HepG2 (cell line): ENCODE measurements around the gene FBXO24. TPM values are rescaled to one million over a fixed set of nuclear protein-coding genes. Genes with fewer than 3 reads are reported as not detected.

Source experiments
- HNRNPLL ChIP-seq: fragments of 200-400 bp; formaldehyde crosslinking; IDR thresholded peaks from 2 replicates; pipeline ENCODE4 v1.6.1; 2017; ENCODE audit warnings: mild to moderate bottlenecking, low read depth, low read length; ENCODE audit not compliant: poor library complexity, severe bottlenecking
- LCORL ChIP-seq, 2 experiments: fragments of 450-650 bp in 1 of 2; sonication (generic) in 1 of 2; formaldehyde crosslinking in 1 of 2; IDR thresholded peaks; 2 replicates each; pipeline versions ENCODE4 v1.5.0 to v1.6.1; 2017 to 2020; ENCODE audit warnings: antibody characterized with exemption in 1 of 2, missing genetic modification reagents in 1 of 2
- PAX8 ChIP-seq: sonication (generic); formaldehyde crosslinking; IDR thresholded peaks from 2 replicates; pipeline ENCODE4 v1.8.0; 2022; ENCODE audit warnings: mild to moderate bottlenecking, missing genetic modification reagents, borderline replicate concordance
- PHF8 ChIP-seq: sonication (generic); formaldehyde crosslinking; IDR thresholded peaks from 2 replicates; pipeline ENCODE4 v1.5.0; 2020; ENCODE audit warnings: missing genetic modification reagents
- RBM39 ChIP-seq: fragments of 200-400 bp; formaldehyde crosslinking; IDR thresholded peaks from one replicate; pipeline ENCODE4 v1.6.1; 2018; ENCODE audit warnings: antibody characterized with exemption, mild to moderate bottlenecking, low read depth, low read length; ENCODE audit not compliant: poor library complexity, severe bottlenecking
- RFX5 ChIP-seq: IDR thresholded peaks from 2 replicates; pipeline ENCODE4 v1.6.1; 2011; ENCODE audit warnings: low read depth, low read length, improper control_type of control experiment
- TBX3 ChIP-seq: fragments of 450-650 bp; IDR thresholded peaks from 2 replicates; pipeline ENCODE4 v1.6.1; 2017; ENCODE audit warnings: antibody characterized with exemption, mild to moderate bottlenecking, inconsistent platforms, borderline replicate concordance
- ZFP82 ChIP-seq: sonication (generic); formaldehyde crosslinking; IDR thresholded peaks from 2 replicates; pipeline ENCODE4 v1.5.1; 2020; ENCODE audit warnings: mild to moderate bottlenecking, missing genetic modification reagents, borderline replicate concordance
- ZNF329 ChIP-seq: sonication (generic); formaldehyde crosslinking; IDR thresholded peaks from 2 replicates; pipeline ENCODE4 v1.9.0; 2021; ENCODE audit warnings: low read depth, mild to moderate bottlenecking, missing genetic modification reagents
- ZNF615 ChIP-seq: sonication (generic); formaldehyde crosslinking; IDR thresholded peaks from 2 replicates; pipeline ENCODE4 v1.5.0; 2020; ENCODE audit warnings: mild to moderate bottlenecking, missing genetic modification reagents, borderline replicate concordance
- ZNF703 ChIP-seq: sonication (generic); formaldehyde crosslinking; IDR thresholded peaks from 2 replicates; pipeline ENCODE4 v1.5.1; 2020; ENCODE audit warnings: missing genetic modification reagents, mild to moderate bottlenecking, moderate library complexity, borderline replicate concordance
- ZNF792 ChIP-seq: IDR thresholded peaks from 2 replicates; pipeline ENCODE4 v1.6.1; 2016
- polyA plus RNA-seq, 8 experiments: library from polyadenylated mRNA; depleted of rRNA in 3 of 8; stranded (reverse) in 7 of 8; unstranded in 1 of 8; fragments of >200 nt; fragmentation: Illumina TruSeq in 4 of 8; extraction: Trizol in 4 of 8; gene quantifications; 2 replicates each; pipeline versions ENCODE4 v1.2.1 to v1.2.3, GENCODE V29; 2011 to 2016; ENCODE audit warnings: low read depth in 4 of 8, missing spikeins in 1 of 8, mixed read lengths in 1 of 8; ENCODE audit not compliant: insufficient read depth in 1 of 8
- total RNA-seq, 5 experiments: library from RNA; depleted of rRNA; stranded (reverse); fragments of >200 nt; fragmentation: Illumina TruSeq; extraction: Trizol; gene quantifications; 2 replicates each; pipeline ENCODE4 v1.2.3, GENCODE V29; 2016; ENCODE audit warnings: low read depth in 1 of 5
- TF ChIP-seq, protein P1 (sequence below): sonication (generic); formaldehyde crosslinking; IDR thresholded peaks from 2 replicates; pipeline ENCODE4 v1.5.0; 2020; ENCODE audit warnings: missing genetic modification reagents, mild to moderate bottlenecking, borderline replicate concordance
- TF ChIP-seq, protein P2 (sequence below), 2 experiments: fragments of 450-650 bp in 1 of 2; sonication (generic) in 1 of 2; formaldehyde crosslinking; IDR thresholded peaks; 2 replicates each; pipeline versions ENCODE4 v1.5.0 to v1.8.0; 2020 to 2022; ENCODE audit warnings: mild to moderate bottlenecking in 1 of 2, missing genetic modification reagents in 1 of 2
- TF ChIP-seq, protein P3 (sequence below): sonication (generic); formaldehyde crosslinking; IDR thresholded peaks from 2 replicates; pipeline ENCODE4 v1.4.0; 2020; ENCODE audit warnings: missing genetic modification reagents
- TF ChIP-seq, protein P4 (sequence below): sonication (generic); formaldehyde crosslinking; conservative IDR thresholded peaks from 2 replicates; pipeline ENCODE4 v1.8.1; 2023; ENCODE audit warnings: missing genetic modification reagents
- TF ChIP-seq, protein P5 (sequence below): sonication (generic); formaldehyde crosslinking; IDR thresholded peaks from 2 replicates; pipeline ENCODE4 v1.4.0; 2020; ENCODE audit warnings: missing genetic modification reagents
- TF ChIP-seq, protein P6 (sequence below): sonication (generic); formaldehyde crosslinking; IDR thresholded peaks from 2 replicates; pipeline ENCODE4 v1.5.0; 2020; ENCODE audit warnings: missing genetic modification reagents
- TF ChIP-seq, protein P7 (sequence below): sonication (generic); formaldehyde crosslinking; IDR thresholded peaks from 2 replicates; pipeline ENCODE4 v1.5.1; 2020; ENCODE audit warnings: missing genetic modification reagents, mild to moderate bottlenecking, borderline replicate concordance

Gene FBXO24
- total and polyA plus RNA-seq, 2 of the 13 experiments (the other 11 are each of a cell fraction or from before 2014, with no cell fraction given), result 0.20 to 0.55 TPM

DNA sequence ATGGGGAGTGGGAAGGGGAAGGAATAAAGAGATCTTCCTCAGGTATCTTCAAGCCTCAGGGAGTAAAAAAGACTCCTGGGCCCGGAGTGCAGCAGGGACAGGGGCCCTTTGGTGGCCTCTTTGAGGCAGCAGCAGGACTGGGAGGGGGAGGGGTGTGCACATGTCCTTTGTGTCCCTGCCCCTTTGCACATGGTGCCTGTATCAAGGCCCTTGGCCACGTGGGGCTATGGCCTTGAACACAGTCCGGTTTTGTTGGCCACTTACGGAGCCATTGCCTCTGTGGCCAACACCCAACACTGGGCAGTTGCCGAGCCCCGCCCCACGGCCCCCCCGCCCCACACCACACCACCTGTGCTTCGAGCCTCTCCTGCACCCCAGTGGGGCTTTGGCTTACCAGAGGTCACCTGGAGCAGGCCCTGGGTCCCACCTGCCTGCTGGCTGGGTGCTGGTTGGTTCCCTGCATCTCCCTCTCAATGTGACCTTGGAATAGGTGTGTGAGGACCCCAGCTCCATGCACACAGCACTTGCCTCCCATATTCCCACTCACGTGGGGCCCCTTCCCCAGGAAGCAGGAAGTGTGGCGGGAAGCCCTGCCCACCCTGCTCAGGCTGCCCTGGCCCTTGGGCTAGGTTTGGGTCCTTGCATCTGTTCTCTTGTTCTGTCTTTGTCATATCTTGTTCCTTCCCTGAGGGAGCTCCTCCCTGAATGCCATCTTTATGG lies 17.8 kb upstream of the FBXO24 start (continued):
- TF ChIP-seq, protein P1, sequence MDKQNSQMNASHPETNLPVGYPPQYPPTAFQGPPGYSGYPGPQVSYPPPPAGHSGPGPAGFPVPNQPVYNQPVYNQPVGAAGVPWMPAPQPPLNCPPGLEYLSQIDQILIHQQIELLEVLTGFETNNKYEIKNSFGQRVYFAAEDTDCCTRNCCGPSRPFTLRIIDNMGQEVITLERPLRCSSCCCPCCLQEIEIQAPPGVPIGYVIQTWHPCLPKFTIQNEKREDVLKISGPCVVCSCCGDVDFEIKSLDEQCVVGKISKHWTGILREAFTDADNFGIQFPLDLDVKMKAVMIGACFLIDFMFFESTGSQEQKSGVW, result peak; percentile 82; the same call in 1 of the 2 replicates
- no peak for TF ChIP-seq HNRNPLL
- TF ChIP-seq, protein P2, sequence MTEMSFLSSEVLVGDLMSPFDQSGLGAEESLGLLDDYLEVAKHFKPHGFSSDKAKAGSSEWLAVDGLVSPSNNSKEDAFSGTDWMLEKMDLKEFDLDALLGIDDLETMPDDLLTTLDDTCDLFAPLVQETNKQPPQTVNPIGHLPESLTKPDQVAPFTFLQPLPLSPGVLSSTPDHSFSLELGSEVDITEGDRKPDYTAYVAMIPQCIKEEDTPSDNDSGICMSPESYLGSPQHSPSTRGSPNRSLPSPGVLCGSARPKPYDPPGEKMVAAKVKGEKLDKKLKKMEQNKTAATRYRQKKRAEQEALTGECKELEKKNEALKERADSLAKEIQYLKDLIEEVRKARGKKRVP (CRISPR knock-in tag; IDR thresholded peaks at IDR 0.05), result peak in 1 of 2 experiments; percentile 23; a peak in 1 of 4 replicates
- TF ChIP-seq, protein P3, sequence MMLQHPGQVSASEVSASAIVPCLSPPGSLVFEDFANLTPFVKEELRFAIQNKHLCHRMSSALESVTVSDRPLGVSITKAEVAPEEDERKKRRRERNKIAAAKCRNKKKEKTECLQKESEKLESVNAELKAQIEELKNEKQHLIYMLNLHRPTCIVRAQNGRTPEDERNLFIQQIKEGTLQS (CRISPR knock-in tag), result no peak; the same call in 1 of the 2 replicates
- peak; percentile 86; the same call in 1 of the 2 replicates for TF ChIP-seq ZNF703
- TF ChIP-seq RFX5, result no peak
- no peak for TF ChIP-seq TBX3
- TF ChIP-seq PAX8 (CRISPR knock-in tag), result no peak; the same call in 1 of the 2 replicates
- TF ChIP-seq, protein P4, sequence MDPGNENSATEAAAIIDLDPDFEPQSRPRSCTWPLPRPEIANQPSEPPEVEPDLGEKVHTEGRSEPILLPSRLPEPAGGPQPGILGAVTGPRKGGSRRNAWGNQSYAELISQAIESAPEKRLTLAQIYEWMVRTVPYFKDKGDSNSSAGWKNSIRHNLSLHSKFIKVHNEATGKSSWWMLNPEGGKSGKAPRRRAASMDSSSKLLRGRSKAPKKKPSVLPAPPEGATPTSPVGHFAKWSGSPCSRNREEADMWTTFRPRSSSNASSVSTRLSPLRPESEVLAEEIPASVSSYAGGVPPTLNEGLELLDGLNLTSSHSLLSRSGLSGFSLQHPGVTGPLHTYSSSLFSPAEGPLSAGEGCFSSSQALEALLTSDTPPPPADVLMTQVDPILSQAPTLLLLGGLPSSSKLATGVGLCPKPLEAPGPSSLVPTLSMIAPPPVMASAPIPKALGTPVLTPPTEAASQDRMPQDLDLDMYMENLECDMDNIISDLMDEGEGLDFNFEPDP (CRISPR knock-in tag), result no peak
- no peak for TF ChIP-seq PHF8 (CRISPR knock-in tag)
- TF ChIP-seq, protein P5, sequence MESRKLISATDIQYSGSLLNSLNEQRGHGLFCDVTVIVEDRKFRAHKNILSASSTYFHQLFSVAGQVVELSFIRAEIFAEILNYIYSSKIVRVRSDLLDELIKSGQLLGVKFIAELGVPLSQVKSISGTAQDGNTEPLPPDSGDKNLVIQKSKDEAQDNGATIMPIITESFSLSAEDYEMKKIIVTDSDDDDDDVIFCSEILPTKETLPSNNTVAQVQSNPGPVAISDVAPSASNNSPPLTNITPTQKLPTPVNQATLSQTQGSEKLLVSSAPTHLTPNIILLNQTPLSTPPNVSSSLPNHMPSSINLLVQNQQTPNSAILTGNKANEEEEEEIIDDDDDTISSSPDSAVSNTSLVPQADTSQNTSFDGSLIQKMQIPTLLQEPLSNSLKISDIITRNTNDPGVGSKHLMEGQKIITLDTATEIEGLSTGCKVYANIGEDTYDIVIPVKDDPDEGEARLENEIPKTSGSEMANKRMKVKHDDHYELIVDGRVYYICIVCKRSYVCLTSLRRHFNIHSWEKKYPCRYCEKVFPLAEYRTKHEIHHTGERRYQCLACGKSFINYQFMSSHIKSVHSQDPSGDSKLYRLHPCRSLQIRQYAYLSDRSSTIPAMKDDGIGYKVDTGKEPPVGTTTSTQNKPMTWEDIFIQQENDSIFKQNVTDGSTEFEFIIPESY (CRISPR knock-in tag), result no peak; the same call in 1 of the 2 replicates
- TF ChIP-seq ZNF329 (CRISPR knock-in tag), result no peak; the same call in 1 of the 2 replicates
- 0 out of 2 replicates have a peak, but pooled peaks have one; percentile 50 for TF ChIP-seq ZNF615 (CRISPR knock-in tag)
- TF ChIP-seq RBM39, result no peak
- TF ChIP-seq, protein P6, sequence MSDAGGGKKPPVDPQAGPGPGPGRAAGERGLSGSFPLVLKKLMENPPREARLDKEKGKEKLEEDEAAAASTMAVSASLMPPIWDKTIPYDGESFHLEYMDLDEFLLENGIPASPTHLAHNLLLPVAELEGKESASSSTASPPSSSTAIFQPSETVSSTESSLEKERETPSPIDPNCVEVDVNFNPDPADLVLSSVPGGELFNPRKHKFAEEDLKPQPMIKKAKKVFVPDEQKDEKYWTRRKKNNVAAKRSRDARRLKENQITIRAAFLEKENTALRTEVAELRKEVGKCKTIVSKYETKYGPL (CRISPR knock-in tag), result no peak
- no peak for TF ChIP-seq LCORL (IDR thresholded peaks at IDR 0.05)
- TF ChIP-seq LCORL (CRISPR knock-in tag; IDR thresholded peaks at IDR 0.05), result peak; percentile 80
- TF ChIP-seq ZNF792 (CRISPR knock-in tag), result peak; percentile 93
- TF ChIP-seq, protein P7, sequence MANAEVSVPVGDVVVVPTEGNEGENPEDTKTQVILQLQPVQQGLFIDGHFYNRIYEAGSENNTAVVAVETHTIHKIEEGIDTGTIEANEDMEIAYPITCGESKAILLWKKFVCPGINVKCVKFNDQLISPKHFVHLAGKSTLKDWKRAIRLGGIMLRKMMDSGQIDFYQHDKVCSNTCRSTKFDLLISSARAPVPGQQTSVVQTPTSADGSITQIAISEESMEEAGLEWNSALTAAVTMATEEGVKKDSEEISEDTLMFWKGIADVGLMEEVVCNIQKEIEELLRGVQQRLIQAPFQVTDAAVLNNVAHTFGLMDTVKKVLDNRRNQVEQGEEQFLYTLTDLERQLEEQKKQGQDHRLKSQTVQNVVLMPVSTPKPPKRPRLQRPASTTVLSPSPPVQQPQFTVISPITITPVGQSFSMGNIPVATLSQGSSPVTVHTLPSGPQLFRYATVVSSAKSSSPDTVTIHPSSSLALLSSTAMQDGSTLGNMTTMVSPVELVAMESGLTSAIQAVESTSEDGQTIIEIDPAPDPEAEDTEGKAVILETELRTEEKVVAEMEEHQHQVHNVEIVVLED (CRISPR knock-in tag), result no peak
- no peak; the same call in 1 of the 2 replicates for TF ChIP-seq ZFP82 (CRISPR knock-in tag)
